Ishikawa (cell line): Measurements from ENCODE around the gene AMN1.
A peak's percentile ranks its signal among the peaks of the same experiment; 100 is the strongest.

Experiments used
- CEBPB ChIP-seq: IDR thresholded peaks from 2 replicates; pipeline ENCODE4 v1.6.1; 2012
- CREB1 ChIP-seq: IDR thresholded peaks from 2 replicates; pipeline ENCODE4 v1.6.1; 2012; ENCODE audit warnings: low read depth
- EGR1 ChIP-seq: IDR thresholded peaks from 2 replicates; pipeline ENCODE4 v1.6.1; 2012
- EP300 ChIP-seq: IDR thresholded peaks from 2 replicates; pipeline ENCODE4 v1.6.1; 2012; ENCODE audit warnings: borderline replicate concordance
- MAX ChIP-seq: IDR thresholded peaks from 2 replicates; pipeline ENCODE4 v1.6.1; 2012
- REST ChIP-seq: IDR thresholded peaks from 2 replicates; pipeline ENCODE4 v1.6.1; 2012; ENCODE audit warnings: low read depth, mild to moderate bottlenecking
- TAF1 ChIP-seq: IDR thresholded peaks from 2 replicates; pipeline ENCODE4 v1.6.1; 2012; ENCODE audit warnings: low read depth, mild to moderate bottlenecking
- TCF12 ChIP-seq: IDR thresholded peaks from 2 replicates; pipeline ENCODE4 v1.6.1; 2012; ENCODE audit warnings: low read depth
- YY1 ChIP-seq: IDR thresholded peaks from 2 replicates; pipeline ENCODE4 v1.6.1; 2012; ENCODE audit warnings: low read depth

- TF ChIP-seq MAX (no peak; the same call in 1 of the 2 replicates), EGR1 (no peak), EP300 (peak; percentile 81), TAF1 (no peak), CEBPB (0 out of 2 replicates have a peak, but pooled peaks have one; percentile 54), CREB1 (no peak), REST (no peak), YY1 (no peak), TCF12 (peak; percentile 91)
These were observed 44.5 kb upstream of the AMN1 start for GRCh38 chr12:31773223-31773750.
